Activated T-cell treated with anti-CD3 and anti-CD28 coated beads for 24 hours (primary cell): ENCODE results near the gene PLCB2.

Experiments
- DNase-seq: peaks from one replicate; pipeline ENCODE4 v3.0.0-alpha.2; 2020; ENCODE audit warnings: low read depth

The PLCB2 gene

DNA sequence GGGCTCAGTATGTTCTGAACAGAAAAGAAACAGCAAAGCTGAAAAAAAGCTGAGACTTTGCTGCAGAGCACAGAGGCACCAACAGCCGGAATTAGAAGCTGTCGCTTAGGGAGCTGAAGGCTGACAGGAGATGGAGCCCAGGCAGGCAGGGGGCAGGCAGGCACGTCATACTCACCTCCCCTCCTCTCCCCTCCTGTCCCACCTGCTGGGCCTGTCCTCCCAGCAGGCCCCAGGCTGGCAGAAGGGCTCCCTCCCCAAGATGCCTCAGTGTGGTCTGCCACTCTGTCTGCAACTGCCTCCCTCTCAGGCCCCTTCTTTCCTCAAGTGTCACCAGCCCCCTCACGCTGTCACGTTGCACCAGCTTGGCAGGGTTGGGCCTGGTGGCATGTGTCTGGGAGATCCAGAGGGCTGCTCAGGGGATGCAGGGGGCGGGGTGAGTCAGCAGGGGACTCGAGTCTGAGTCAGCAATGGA is 21.6 kb downstream of the PLCB2 start:
- no peak for DNase-seq

DNA sequence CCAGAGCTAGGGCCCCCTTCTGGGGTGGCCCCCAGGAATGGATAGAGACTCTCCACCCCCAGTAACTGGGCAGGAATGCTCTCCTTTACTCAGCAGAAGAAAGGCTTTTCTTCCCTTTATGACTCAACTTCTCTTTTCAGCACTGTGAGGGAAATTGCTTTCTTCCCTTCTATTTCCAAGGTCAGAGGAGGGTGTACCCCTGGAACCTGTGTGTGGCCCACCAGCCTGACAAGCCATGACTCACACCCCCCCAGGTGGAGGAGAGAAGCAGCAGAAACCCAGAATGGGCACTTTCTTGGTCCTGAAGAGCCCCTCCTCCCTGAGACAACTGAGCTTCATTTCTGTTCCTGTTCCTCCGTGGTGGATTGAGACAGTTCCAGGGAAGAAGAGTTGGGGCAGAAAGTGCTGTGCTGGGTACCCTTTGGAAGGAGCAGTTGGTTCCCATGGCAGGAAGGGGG is 22.2 kb downstream of the PLCB2 start:
- DNase-seq = no peak

- no peak for DNase-seq
Measured at GRCh38 chr15:40285151-40285550, 22.6 kb downstream of the PLCB2 start.

GRCh38 chr15:40283615-40284300 is 24.0 kb downstream of the PLCB2 start:
- no peak for DNase-seq

DNA sequence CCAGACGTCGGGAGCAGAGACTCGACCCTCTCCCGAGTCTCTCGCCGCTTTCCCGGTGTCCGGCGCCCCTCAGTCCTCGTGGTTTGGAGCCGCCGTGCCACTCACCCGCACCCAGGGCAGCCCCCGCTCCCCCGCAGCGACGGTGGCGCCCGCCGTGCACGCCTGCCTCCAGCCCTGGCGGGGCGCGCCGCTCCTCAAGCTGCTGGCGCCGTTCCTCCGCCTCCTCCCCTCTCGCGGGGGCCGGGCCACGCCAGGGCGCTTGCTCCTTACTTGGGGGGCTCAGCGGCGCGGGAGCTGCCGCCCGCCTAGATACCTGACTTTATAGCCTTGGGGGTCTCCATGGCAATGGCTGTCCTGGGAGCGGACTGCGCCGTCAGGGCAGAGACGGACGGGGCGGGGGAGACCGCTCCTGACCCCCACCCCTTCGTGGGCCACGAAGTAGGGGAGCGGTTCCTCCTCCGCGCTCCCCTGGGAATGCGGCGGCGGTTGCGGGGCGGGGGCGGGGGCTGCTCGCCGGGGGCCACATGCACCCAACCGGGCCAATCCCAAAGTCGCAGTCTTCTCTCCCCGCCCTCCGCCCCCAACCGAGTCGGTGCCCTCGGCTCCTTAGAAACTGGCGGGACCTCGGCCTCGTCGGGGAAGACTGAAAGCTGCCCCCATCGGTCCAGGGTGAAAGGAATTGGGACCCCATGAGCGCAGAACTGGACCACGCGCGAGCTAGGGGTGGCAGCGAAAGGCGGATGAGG is 24.7 kb downstream of the PLCB2 start, which contains the start of gene ANKRD63:
Gene ANKRD63 (minus strand): TSS at position 196 of the 746 bp plus-strand sequence. CDS start 478 bp downstream, outside the sequence.
- no peak for DNase-seq

GRCh38 chr15:40282147-40282868 is 25.4 kb downstream of the PLCB2 start:
- no peak for DNase-seq

DNA sequence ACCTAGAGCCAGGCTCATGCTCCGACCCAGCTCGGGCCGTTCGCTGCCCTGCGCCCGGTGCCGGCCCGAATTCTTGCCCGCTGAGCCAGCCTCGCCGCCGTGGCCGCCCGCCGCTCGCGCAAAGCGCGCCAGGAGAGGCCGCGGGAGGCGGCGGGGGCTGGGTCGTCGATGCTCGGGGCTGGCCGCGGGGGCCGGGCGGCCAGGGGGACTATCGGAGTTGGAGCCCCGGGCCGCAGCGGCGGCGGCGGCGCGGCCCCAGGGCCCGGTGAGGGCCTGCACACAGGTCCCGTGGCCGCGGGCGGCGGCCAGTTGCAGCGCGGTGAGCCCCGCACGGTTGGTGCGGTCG is 26.0 kb downstream of the PLCB2 start:
- DNase-seq = no peak

DNA sequence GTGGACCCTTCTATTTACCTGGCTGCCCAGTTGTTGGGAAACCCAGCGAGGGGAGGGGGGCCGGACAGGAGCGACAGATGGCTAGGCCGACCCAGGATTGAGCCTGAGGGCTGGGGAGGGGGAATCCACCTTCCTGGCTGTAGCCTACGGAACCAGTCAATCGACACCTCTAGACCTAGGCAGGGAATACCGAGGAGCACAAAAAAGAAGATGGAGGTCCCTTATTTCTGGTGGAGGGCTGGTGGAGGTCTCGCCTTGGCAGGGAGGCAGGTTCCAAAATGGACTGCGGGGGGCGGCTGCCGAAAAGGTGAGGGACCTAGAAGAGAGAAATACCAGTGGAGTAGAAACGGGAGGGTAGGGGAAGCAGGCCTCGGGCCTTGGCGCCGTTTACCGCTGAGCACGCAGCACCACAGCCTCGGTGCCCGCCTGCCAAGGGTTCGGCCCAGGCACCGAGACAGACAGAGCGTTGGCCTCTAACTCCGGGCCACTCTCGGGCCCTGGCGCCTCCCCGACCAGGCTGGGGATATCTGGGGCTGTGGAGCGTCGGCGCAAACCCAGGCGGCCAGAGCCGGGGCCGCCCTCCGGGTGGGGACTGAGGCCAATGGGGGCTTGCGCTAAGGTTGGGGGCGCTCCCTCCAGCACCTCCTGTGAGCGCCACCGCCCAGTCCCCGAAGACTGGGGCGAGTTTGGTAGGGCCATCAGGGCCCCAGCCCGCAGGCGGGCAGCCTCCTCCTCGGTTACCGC is 26.5 kb downstream of the PLCB2 start:
- no peak for DNase-seq

DNA sequence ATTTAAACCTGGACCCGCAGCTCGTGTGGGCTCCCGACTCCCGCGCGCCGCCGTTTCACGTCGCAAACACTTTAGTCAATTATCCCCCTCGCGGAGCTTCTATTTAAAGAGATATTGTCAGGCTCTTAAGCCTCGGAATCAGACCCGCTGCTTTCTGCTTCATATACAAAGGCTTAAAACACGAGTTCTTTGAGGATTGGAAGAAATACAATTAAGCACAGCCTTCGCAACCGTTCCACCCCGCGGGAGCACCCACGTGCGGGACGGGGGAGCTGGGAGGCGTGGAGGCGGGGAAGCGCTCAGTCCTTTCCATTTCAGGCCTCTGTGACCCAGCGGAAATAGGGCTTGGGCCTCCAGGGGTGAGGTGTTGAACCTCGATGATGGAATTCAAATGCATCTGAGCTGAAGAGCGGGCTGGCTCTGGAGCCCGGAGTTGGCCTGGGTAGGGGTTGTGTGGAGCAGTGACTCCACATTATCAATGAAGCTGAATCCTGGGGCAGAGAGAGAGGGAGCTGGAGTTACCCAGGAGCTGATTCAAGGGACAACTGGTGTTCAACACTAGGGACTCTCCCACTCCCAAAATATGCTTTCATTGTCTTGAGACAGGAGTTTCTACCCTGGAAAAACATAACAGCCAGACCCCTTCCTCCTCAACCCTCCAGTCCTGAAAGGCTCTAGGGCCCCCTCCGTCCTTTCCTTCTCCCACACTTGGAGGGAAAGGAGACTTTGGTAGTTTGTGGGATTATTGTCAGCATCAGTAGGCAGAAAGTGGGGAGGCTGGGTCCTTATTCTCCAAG is 27.3 kb downstream of the PLCB2 start:
- DNase-seq = no peak

DNA sequence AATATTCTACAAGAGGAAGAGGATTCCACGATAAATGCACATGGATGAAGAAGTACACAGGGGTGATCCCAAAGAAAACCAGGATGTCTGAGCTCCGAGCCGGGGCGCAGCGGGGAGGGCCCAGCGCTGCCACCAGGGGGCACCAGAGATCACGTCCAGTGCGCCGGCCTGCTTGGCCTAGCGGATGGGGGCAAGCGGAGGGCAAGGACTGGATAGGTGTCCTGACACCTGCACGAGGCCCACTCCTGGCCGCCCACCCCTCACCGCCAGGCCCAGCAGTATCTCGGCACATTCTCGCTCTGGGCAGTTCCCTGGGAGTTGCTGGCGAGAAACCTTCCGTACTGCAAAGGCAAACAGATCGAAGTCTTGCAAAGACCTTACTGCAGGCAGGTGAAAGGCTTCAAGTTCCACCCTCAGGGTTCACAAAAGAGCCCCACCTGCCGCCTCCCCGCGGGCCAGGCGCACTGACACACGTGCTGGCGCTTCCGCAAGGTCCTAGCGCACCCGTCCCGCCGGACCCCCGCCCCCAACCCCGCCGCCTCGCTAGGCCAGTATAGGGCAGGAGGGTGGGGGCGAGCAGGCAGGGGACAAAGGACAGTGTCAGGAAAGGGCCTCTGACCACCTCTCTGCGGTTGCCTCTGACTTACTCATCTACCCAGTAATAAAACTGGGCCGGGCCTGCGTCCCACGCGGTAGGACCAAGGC is 28.1 kb downstream of the PLCB2 start:
- DNase-seq = peak; percentile 49

GRCh38 chr15:40278026-40278425 is 29.7 kb downstream of the PLCB2 start:
- DNase-seq = no peak

DNA sequence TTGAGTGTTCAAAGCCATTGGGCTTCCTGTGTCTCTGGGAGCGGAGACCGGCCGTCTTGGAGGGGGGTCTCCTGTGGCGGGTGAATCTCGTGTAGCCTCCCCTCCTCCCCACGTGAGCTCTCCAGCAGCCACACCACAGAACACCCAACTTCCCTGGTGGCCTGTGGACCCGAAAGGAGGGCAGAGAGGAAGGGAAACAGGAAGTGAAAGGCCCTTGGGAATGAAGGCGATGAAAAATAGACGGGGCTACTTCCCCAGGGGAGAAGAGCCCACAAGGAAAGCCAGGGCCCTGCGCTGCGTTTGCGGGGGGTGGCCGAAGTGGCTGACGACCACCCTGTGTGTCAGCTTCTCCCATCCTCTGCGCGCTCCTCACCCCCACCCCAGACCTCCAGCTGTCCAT is 30.3 kb downstream of the PLCB2 start:
- DNase-seq = no peak

DNA sequence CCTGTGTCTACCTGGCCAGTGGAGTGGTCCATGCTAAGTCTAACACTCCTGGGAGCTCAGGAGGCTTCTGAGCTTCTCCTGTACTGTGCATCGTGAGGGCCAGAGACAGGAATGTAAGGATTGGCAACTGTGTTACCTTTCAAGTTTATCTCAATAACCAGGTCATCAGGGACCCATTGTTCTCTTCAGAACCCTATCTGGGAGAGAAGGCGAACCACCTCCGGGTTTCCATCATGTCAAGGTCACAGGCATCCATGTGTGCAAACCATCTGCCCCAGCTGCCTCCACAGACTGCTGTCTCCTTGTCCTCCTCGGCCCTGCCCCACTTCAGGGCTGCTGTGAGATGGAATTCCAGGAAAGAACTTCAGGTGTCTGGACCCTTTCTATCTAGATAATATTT is 30.8 kb downstream of the PLCB2 start:
- no peak for DNase-seq

GRCh38 chr15:40275954-40276353 is 31.8 kb downstream of the PLCB2 start:
- DNase-seq = no peak

DNA sequence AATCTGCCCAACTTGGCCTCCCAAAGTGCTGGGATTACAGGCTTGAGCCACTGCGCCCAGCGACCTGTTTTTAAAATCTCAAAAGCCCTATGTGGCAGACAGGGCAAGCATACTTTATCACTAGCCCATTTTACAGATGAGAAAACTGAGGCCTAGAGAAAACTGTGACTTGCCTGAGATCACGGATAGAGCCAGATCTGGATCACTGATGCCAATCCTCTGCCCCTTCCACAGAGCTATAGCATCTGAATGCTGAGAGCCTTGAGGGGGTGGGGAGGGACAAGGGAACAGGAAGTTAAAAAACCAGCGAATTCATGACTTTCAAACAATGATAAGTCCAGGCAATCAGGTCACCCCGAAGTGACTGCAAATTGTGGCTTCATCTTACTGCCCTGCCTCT is 32.2 kb downstream of the PLCB2 start:
- DNase-seq = no peak

- peak; percentile 85 for DNase-seq
Measured at GRCh38 chr15:40274350-40275274, 33.1 kb downstream of the PLCB2 start.

- DNase-seq = no peak
Measured at GRCh38 chr15:40273428-40273827, 34.3 kb downstream of the PLCB2 start.

GRCh38 chr15:40272485-40273056 is 35.2 kb downstream of the PLCB2 start:
- DNase-seq = no peak
